Upper lobe of left lung (tissue), 6 donors: ENCODE measurements around the gene SARDH. TPM values are rescaled to one million over a fixed set of nuclear protein-coding genes. Genes with fewer than 3 reads are reported as not detected.

Experiments used
- ATAC-seq, 2 donors: fragments of 200-7000 bp; cut with Tn5 transposase; one replicate each; pipeline ENCODE4 v1.9.1; 2022; ENCODE audit warnings: mild to moderate bottlenecking in 2 of 2, moderate library complexity in 2 of 2; ENCODE audit not compliant: low FRiP score in 2 of 2
- DNase-seq, 2 donors: peaks; one replicate each; pipeline ENCODE4 v3.0.0-alpha.2; 2019 to 2020
- H3K27ac ChIP-seq, 4 donors: fragments of 200-600 bp; sonication (generic); one replicate each; pipeline ENCODE4 v1.5.1; 2016 to 2019
- H3K27me3 ChIP-seq, 4 donors: fragments of 200-600 bp; sonication (generic); one replicate each; pipeline ENCODE4 v1.5.1; 2017 to 2019
- H3K36me3 ChIP-seq, 4 donors: fragments of 200-600 bp; sonication (generic); one replicate each; pipeline ENCODE4 v1.5.1; 2016 to 2019
- H3K4me1 ChIP-seq, 4 donors: fragments of 200-600 bp; sonication (generic); one replicate each; pipeline ENCODE4 v1.5.1; 2018 to 2019
- H3K4me3 ChIP-seq, 4 donors: fragments of 200-600 bp; sonication (generic); one replicate each; pipeline ENCODE4 v1.5.1; 2017 to 2019; ENCODE audit warnings: mild to moderate bottlenecking in 2 of 4, moderate library complexity in 1 of 4
- H3K9me3 ChIP-seq, 4 donors: fragments of 200-600 bp; sonication (generic); one replicate each; pipeline ENCODE4 v1.5.1; 2018 to 2019
- EP300 ChIP-seq, 4 donors: sonication (generic); formaldehyde crosslinking; IDR thresholded peaks; one replicate each; pipeline ENCODE4 v1.5.1; 2017; ENCODE audit warnings: antibody characterized with exemption in 4 of 4, control low read depth in 2 of 4
- POLR2A ChIP-seq, 4 donors: fragments of 450-650 bp; IDR thresholded peaks; one replicate each; pipeline ENCODE4 v1.5.1; 2016 to 2017; ENCODE audit warnings: antibody characterized with exemption in 4 of 4, mild to moderate bottlenecking in 2 of 4
- POLR2AphosphoS5 ChIP-seq, 2 donors: sonication (generic); formaldehyde crosslinking; IDR thresholded peaks; one replicate each; pipeline ENCODE4 v1.5.1; 2017; ENCODE audit warnings: antibody characterized with exemption in 2 of 2
- WGBS, 2 donors: methylation state at CpG; one replicate each; pipeline ENCODE4 v1.1.5; 2017 to 2018; 5-methylcytosine and 5-hydroxymethylcytosine counted together
- total RNA-seq, 6 donors: library from RNA; depleted of rRNA in 4 of 6; stranded (reverse); fragments of >200 nt in 4 of 6; gene quantifications; one replicate each; pipeline versions ENCODE4 v1.1.0 to v1.2.1, GENCODE V29; 2016 to 2021
- TF ChIP-seq, protein P1 (sequence below), 6 experiments: fragments of 450-650 bp in 4 of 6; fragments of 200-600 bp in 2 of 6; sonication (generic) in 2 of 6; IDR thresholded peaks; one replicate each; pipeline ENCODE4 v1.5.1; 2016 to 2019; ENCODE audit warnings: antibody characterized with exemption in 6 of 6
- donor health status: DM: no; HTN: no; CAD: no; lungs with moderate emphysema.
- donor health status: DM: no; HTN: yes; CAD: no; lungs with severe emphysema.

Gene SARDH
- total RNA-seq, 6 donors from 2014 or later: 0.79 to 37.7 (median 4.2) TPM

DNA sequence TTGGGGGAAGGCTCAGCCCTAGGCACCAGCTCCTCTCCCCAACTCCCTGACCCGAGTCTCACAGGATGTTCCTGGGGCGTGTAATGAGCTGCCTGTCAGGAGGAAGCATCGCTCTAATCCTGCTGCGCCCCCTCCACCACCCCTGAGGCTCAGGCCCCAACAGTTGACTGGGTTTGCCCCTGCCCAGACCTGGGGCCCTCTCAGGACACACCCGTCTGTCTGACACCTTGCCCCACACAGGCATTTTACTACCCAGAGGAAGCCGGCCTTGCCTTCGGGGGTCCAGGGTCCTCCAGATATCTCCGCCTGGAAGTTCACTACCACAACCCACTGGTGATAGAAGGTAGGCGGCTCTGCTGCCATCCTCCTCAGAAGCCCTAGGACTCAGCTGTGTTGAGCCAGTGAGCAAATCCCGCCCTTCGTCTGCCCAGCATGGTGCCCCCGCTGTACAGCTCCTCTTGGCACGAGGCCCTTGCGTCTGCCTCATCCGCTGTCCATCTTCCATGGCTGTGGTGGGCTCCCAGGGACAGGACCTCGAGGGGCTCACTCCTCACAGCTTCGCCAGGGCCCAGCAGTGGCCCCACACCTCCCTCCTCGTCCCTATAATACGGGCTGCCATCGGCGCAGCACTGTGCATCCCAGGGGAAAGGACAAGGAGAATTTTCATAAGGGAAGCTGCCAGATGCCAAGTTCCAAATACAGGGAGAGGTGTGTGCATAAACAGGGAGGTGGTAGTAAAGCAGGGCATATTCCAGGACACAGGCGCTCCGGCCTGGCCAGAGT, 94.0 kb downstream of the SARDH start:
- Histone ChIP-seq H3K4me3 (no peak overlapping the region), H3K9me3 (no peaks in the 10 kb centered on the region), H3K27ac (no peak overlapping the region), H3K27me3 (no peaks in the 10 kb centered on the region), H3K36me3 (no peaks in the 10 kb centered on the region), H3K4me1 (no peaks in the 10 kb centered on the region)
- peak in 1 of 2 donors; percentile 44 for DNase-seq
- no peak for ATAC-seq
- TF ChIP-seq EP300 (IDR thresholded peaks at IDR 0.05) (no peak), POLR2A (IDR thresholded peaks at IDR 0.05) (no peak), POLR2AphosphoS5 (IDR thresholded peaks at IDR 0.05) (no peak)
- TF ChIP-seq, protein P1, sequence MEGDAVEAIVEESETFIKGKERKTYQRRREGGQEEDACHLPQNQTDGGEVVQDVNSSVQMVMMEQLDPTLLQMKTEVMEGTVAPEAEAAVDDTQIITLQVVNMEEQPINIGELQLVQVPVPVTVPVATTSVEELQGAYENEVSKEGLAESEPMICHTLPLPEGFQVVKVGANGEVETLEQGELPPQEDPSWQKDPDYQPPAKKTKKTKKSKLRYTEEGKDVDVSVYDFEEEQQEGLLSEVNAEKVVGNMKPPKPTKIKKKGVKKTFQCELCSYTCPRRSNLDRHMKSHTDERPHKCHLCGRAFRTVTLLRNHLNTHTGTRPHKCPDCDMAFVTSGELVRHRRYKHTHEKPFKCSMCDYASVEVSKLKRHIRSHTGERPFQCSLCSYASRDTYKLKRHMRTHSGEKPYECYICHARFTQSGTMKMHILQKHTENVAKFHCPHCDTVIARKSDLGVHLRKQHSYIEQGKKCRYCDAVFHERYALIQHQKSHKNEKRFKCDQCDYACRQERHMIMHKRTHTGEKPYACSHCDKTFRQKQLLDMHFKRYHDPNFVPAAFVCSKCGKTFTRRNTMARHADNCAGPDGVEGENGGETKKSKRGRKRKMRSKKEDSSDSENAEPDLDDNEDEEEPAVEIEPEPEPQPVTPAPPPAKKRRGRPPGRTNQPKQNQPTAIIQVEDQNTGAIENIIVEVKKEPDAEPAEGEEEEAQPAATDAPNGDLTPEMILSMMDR (IDR thresholded peaks at IDR 0.05): no peak
- WGBS, 2 donors: 85 to 88% methylated on average over 23 of the region's 23 CpGs

DNA sequence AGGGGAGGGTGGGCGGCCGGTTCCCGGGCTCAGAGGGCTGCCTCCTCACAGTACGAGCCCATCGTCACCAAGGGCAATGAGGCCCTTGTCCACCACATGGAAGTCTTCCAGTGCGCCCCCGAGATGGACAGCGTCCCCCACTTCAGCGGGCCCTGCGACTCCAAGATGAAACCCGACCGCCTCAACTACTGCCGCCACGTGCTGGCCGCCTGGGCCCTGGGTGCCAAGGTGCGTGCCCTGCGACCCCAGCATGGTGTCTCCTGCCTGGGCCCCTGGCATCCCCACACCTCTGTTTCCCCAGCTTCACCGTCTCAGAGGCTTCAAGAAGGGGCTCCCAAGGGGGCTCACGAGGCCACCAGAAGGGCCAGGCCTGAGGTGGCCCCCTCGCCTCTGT, 94.8 kb downstream of the SARDH start:
- 93 to 95% methylated on average over 8 to 20 of the region's 20 CpGs for WGBS, 2 donors
- ATAC-seq (no peak), DNase-seq (peak in 1 of 2 donors; percentile 64)
- no peak overlapping the region for H3K27ac ChIP-seq
- no peaks in the 10 kb centered on the region for H3K36me3 ChIP-seq
- no peaks in the 10 kb centered on the region for H3K9me3 ChIP-seq
- no peak overlapping the region for H3K4me3 ChIP-seq
- no peaks in the 10 kb centered on the region for H3K27me3 ChIP-seq
- TF ChIP-seq POLR2A (IDR thresholded peaks at IDR 0.05) (no peak), EP300 (IDR thresholded peaks at IDR 0.05) (no peak), POLR2AphosphoS5 (IDR thresholded peaks at IDR 0.05) (no peak)
- TF ChIP-seq, protein P1 (IDR thresholded peaks at IDR 0.05): no peak
- no peaks in the 10 kb centered on the region for H3K4me1 ChIP-seq

DNA sequence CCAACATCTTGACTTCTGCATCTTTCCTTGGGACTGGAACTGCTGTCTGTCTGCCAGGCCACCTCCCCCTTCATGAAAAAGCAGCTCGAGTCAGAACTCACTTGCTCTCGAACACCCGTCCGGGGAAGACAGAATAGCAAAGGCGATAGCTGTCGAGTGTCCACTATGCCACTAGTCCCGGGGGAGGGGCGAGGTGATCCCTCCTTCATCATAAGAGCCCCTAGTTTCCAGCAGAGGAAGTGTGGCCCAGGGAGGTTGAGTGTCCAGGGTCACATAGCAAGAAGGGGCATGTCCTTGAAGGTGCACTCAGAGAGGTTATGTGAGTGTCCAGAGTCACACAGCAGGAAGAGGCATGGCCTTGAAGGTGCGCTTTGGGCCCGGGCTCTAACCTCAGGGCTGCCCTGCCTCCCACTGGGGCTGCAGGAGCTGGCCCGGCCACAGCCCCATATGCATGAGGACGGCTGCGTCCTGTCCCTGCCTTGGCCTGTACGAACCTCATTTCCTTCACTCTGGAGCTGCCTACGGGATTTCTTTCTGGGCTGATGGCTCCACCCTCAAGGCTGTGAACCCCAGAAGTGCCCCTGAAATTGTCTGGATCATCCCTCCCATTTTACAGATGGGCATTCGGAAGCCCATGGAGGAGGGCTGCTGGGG, 95.3 kb downstream of the SARDH start:
- no peak for ATAC-seq
- no peak for TF ChIP-seq EP300 (IDR thresholded peaks at IDR 0.05)
- TF ChIP-seq POLR2A (IDR thresholded peaks at IDR 0.05): no peak
- no peak for TF ChIP-seq POLR2AphosphoS5 (IDR thresholded peaks at IDR 0.05)
- TF ChIP-seq, protein P1 (IDR thresholded peaks at IDR 0.05): no peak
- H3K4me1 ChIP-seq: no peaks in the 10 kb centered on the region
- WGBS, 2 donors: 67 to 88% methylated on average over 7 to 16 of the region's 16 CpGs
- no peaks in the 10 kb centered on the region for H3K36me3 ChIP-seq
- H3K4me3 ChIP-seq: no peak overlapping the region
- DNase-seq: peak in 1 of 2 donors; percentile 53
- no peaks in the 10 kb centered on the region for H3K9me3 ChIP-seq
- no peak overlapping the region for H3K27ac ChIP-seq
- no peaks in the 10 kb centered on the region for H3K27me3 ChIP-seq

DNA sequence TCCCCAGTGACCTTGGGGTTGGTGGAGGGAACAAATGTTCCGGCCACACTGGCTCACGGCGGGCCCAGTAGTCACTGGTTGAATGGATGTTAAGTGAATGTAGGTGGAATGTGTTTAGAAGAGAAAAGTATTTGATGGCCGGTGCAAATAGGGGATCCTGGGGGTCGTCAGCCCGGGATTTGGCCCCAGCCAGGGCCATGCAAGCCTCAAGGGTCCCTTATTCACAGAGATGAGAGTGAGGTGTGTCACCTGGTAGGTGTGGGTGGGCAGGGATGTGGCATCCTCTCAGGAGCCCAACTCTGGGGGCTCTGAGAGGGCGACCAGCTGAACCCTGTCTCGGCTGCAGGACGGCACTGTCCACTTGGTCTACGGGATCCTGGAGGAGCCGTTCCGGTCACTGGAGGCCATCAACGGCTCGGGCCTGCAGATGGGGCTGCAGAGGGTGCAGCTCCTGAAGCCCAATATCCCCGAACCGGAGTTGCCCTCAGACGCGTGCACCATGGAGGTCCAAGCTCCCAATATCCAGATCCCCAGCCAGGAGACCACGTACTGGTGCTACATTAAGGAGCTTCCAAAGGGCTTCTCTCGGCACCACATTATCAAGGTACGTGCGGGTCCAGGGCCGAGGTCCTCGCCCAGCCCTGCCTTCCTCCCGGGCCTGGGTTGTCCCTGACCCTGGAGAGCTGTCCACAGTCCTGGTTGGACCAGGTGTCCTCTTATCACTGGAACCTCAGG, 96.1 kb downstream of the SARDH start:
- ATAC-seq (no peak), DNase-seq (peak in 1 of 2 donors; percentile 60)
- Histone ChIP-seq H3K36me3 (no peaks in the 10 kb centered on the region), H3K4me3 (no peak overlapping the region), H3K4me1 (no peaks in the 10 kb centered on the region), H3K27me3 (no peaks in the 10 kb centered on the region), H3K9me3 (no peaks in the 10 kb centered on the region), H3K27ac (no peak overlapping the region)
- TF ChIP-seq, protein P1 (IDR thresholded peaks at IDR 0.05): no peak
- no peak for TF ChIP-seq POLR2A (IDR thresholded peaks at IDR 0.05)
- no peak for TF ChIP-seq EP300 (IDR thresholded peaks at IDR 0.05)
- no peak for TF ChIP-seq POLR2AphosphoS5 (IDR thresholded peaks at IDR 0.05)
- WGBS, 2 donors: 86 to 94% methylated on average over 8 to 25 of the region's 25 CpGs
